Stomach (tissue), 9 donors: ENCODE measurements around the gene IRS2. TPM values are rescaled to one million over a fixed set of nuclear protein-coding genes. Genes with fewer than 3 reads are reported as not detected.

Source experiments
- DNase-seq, 2 donors: peaks; one replicate each; pipeline versions ENCODE4 v3.0.0 to v3.0.0-alpha.2; 2013 to 2019
- H3K27ac ChIP-seq, 5 donors: fragments of 200-600 bp in 4 of 5; sonication (generic) in 4 of 5; one replicate each; pipeline ENCODE4 v1.5.1; 2013 to 2019; ENCODE audit warnings: mild to moderate bottlenecking in 1 of 5, moderate library complexity in 1 of 5
- H3K27me3 ChIP-seq, 3 donors: fragments of 200-600 bp; sonication (generic); one replicate each; pipeline ENCODE4 v1.5.1; 2017 to 2019; ENCODE audit warnings: mixed run types in 1 of 3
- H3K36me3 ChIP-seq, 4 donors: fragments of 200-600 bp; sonication (generic); 1 replicate in 3 of 4; 2 replicates in 1 of 4; pipeline ENCODE4 v1.5.1; 2016 to 2019
- H3K4me1 ChIP-seq, 4 donors: fragments of 200-600 bp; sonication (generic); one replicate each; pipeline ENCODE4 v1.5.1; 2016 to 2019
- H3K4me3 ChIP-seq, 4 donors: fragments of 200-600 bp; sonication (generic) in 3 of 4; one replicate each; pipeline ENCODE4 v1.5.1; 2016 to 2019; ENCODE audit warnings: mild to moderate bottlenecking in 1 of 4
- H3K9me3 ChIP-seq, 4 donors: fragments of 200-600 bp; sonication (generic); one replicate each; pipeline ENCODE4 v1.5.1; 2016 to 2019
- EP300 ChIP-seq: sonication (generic); formaldehyde crosslinking; IDR thresholded peaks from one replicate; pipeline ENCODE4 v1.6.1; 2017; ENCODE audit warnings: antibody characterized with exemption
- POLR2A ChIP-seq, 4 donors: fragments of 450-650 bp; IDR thresholded peaks; one replicate each; pipeline ENCODE4 v1.6.1; 2016; ENCODE audit warnings: antibody characterized with exemption in 4 of 4, control low read depth in 2 of 4, mild to moderate bottlenecking in 1 of 4, moderate library complexity in 1 of 4
- POLR2AphosphoS5 ChIP-seq, 3 donors: sonication (generic); formaldehyde crosslinking; IDR thresholded peaks; one replicate each; pipeline ENCODE4 v1.6.1; 2016; ENCODE audit warnings: antibody characterized with exemption in 3 of 3
- WGBS, 5 donors: extraction: QIAGEN DNeasy Blood & Tissue Kit in 3 of 5; methylation state at CpG; one replicate each; pipeline versions ENCODE4 v1.1.5 to v1.1.7; 2013 to 2018; 5-methylcytosine and 5-hydroxymethylcytosine counted together
- intact Hi-C: fragments of 100-400 bp; cut with DNase I; formaldehyde crosslinking; loops from one replicate; pipeline ENCODE4 v1.15.1; 2023; ENCODE audit warnings: low total_unique reads
- polyA plus RNA-seq, 3 donors: library from polyadenylated mRNA; stranded (reverse); fragments of 200-250 nt; gene quantifications; one replicate each; pipeline ENCODE4 v1.2.3, GENCODE V29; 2013
- total RNA-seq, 5 donors: library from RNA; depleted of rRNA; stranded (reverse); fragments of >200 nt; gene quantifications; one replicate each; pipeline versions ENCODE4 v1.1.0 to v1.2.3, GENCODE V29; 2014 to 2016
- TF ChIP-seq, protein P1 (sequence below), 7 experiments: fragments of 450-650 bp in 4 of 7; fragments of 200-600 bp in 3 of 7; sonication (generic) in 3 of 7; IDR thresholded peaks; one replicate each; pipeline ENCODE4 v1.5.1; 2016 to 2019; ENCODE audit warnings: antibody characterized with exemption in 7 of 7, control low read depth in 2 of 7, mild to moderate bottlenecking in 1 of 7
- donor health status: healthy with polysubstance abuse.
- donor health status: Bipolar disorder and iron deficiency.
- donor health status: healthy.

Gene IRS2
- total and polyA plus RNA-seq, 8 donors: 2.7 to 24.1 (median 11.4) TPM

DNA sequence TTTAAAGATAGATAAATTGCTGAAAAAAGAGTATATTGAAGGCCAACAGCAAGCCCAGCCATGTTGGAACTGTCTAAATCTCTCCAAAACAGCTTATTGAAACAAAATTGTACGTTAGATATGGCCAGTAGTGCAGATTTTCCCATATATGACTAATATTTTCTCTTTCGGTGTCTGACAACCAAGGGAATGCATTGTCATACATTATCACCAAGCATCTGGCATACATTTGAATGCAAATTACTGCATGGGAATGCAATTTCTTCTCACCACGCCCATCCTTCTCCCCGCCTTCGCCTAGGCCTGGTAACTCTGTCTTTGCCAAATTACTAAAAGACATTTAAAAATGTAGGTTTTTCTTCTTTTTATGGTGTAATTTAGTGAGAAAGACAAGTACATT lies 32.5 kb upstream of the IRS2 start:
- no peak overlapping the region for H3K27ac ChIP-seq
- intact Hi-C loops: no loop called here
- 91 to 95% (median 92%) methylated on average over 5 of the region's 5 CpGs for WGBS, 5 donors
- DNase-seq: no peak
- no peak overlapping the region for H3K4me3 ChIP-seq
- no peaks in the 10 kb centered on the region for H3K9me3 ChIP-seq
- H3K4me1 ChIP-seq: peaks cover 0 to 4% (median 0%) of the 10 kb centered on the region in 4 donors
- TF ChIP-seq POLR2AphosphoS5 (IDR thresholded peaks at IDR 0.05) (no peak), EP300 (no peak), POLR2A (IDR thresholded peaks at IDR 0.05) (no peak)
- TF ChIP-seq, protein P1, sequence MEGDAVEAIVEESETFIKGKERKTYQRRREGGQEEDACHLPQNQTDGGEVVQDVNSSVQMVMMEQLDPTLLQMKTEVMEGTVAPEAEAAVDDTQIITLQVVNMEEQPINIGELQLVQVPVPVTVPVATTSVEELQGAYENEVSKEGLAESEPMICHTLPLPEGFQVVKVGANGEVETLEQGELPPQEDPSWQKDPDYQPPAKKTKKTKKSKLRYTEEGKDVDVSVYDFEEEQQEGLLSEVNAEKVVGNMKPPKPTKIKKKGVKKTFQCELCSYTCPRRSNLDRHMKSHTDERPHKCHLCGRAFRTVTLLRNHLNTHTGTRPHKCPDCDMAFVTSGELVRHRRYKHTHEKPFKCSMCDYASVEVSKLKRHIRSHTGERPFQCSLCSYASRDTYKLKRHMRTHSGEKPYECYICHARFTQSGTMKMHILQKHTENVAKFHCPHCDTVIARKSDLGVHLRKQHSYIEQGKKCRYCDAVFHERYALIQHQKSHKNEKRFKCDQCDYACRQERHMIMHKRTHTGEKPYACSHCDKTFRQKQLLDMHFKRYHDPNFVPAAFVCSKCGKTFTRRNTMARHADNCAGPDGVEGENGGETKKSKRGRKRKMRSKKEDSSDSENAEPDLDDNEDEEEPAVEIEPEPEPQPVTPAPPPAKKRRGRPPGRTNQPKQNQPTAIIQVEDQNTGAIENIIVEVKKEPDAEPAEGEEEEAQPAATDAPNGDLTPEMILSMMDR (IDR thresholded peaks at IDR 0.05): no peak
- H3K36me3 ChIP-seq: no peaks in the 10 kb centered on the region
- H3K27me3 ChIP-seq: peaks cover 0 to 10% (median 0%) of the 10 kb centered on the region in 3 donors

GRCh38 chr13:109817591-109818535 lies 31.5 kb upstream of the IRS2 start:
- DNase-seq: no peak
- TF ChIP-seq EP300: no peak
- no peak for TF ChIP-seq POLR2AphosphoS5 (IDR thresholded peaks at IDR 0.05)
- TF ChIP-seq, protein P1 (IDR thresholded peaks at IDR 0.05): no peak
- no peak for TF ChIP-seq POLR2A (IDR thresholded peaks at IDR 0.05)
- 55 to 65% (median 62%) methylated on average over 9 of the region's 9 CpGs for WGBS, 5 donors
- no peaks in the 10 kb centered on the region for H3K36me3 ChIP-seq
- H3K4me1 ChIP-seq: peaks cover 0 to 4% (median 0%) of the 10 kb centered on the region in 4 donors
- no peaks in the 10 kb centered on the region for H3K9me3 ChIP-seq
- no peak overlapping the region for H3K4me3 ChIP-seq
- intact Hi-C loops: no loop called here
- H3K27ac ChIP-seq: no peak overlapping the region
- H3K27me3 ChIP-seq: peaks cover 0 to 10% (median 0%) of the 10 kb centered on the region in 3 donors

DNA sequence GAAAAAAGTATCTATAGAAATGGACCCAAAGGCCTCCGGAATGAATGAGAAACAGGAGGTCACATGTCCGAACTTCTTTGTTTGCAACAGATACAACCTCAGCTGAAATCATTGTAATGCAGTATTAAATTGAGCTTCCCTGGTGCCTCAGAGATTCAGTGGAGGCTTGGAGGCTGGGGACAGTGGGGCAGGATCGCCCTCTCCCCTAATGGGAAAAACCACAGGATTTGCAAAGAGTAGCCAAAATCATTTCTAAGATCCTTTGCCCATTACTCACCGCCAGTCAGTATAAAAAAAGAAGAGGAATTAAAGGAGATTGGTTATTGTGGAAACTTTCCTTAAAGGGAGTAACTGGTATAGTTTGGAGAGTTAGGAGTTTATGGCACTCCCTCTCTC lies 30.4 kb upstream of the IRS2 start:
- TF ChIP-seq EP300: no peak
- no peaks in the 10 kb centered on the region for H3K9me3 ChIP-seq
- H3K4me3 ChIP-seq: no peak overlapping the region
- no peak for DNase-seq
- no peaks in the 10 kb centered on the region for H3K36me3 ChIP-seq
- intact Hi-C loops: no loop called here
- H3K27ac ChIP-seq: no peak overlapping the region
- peaks cover 0 to 10% (median 0%) of the 10 kb centered on the region in 3 donors for H3K27me3 ChIP-seq
- 70 to 79% (median 76%) methylated on average over 4 of the region's 4 CpGs for WGBS, 5 donors
- peaks cover 0 to 4% (median 0%) of the 10 kb centered on the region in 4 donors for H3K4me1 ChIP-seq

DNA sequence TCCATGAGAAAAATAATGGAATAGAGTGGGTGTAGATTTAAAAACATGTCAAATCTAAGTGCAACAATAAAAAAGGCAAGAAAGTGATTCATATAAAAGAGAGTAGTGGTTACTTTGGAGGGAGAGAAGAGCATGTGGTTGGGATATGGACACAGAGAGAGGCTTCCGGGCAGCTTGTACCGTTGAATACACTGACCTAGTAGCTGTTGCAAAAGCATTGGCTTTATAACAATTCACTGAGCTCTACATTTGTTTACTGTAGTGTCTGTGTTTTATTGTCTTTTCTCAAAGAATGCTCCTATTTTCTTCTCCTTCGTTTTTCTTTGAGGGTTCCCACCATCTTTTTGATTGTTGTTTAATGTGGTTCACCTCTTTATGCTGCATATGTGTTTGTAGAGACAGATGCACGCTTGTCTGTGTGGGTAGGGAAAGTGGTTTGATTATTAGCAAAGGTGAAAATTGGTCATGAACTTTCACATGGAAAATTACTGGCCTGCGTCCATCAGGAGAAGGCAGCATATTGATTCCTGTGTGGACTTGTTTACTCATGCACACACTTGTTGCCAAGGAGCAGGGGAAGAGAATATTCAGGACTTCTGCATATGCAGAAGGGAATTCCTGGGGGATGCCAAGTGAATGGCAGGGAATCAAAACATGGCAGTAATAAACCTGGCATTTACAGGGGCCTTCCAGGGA lies 29.9 kb upstream of the IRS2 start:
- 43 to 56% (median 49%) methylated on average over 5 of the region's 5 CpGs for WGBS, 5 donors
- Histone ChIP-seq H3K27ac (no peak overlapping the region), H3K4me1 (peaks cover 0 to 4% (median 0%) of the 10 kb centered on the region in 4 donors), H3K27me3 (peaks cover 0 to 13% (median 0%) of the 10 kb centered on the region in 3 donors), H3K4me3 (no peak overlapping the region), H3K36me3 (no peaks in the 10 kb centered on the region), H3K9me3 (no peaks in the 10 kb centered on the region)
- intact Hi-C loops: no loop called here
- TF ChIP-seq, protein P1 (IDR thresholded peaks at IDR 0.05): no peak
- TF ChIP-seq EP300 (no peak), POLR2AphosphoS5 (IDR thresholded peaks at IDR 0.05) (no peak), POLR2A (IDR thresholded peaks at IDR 0.05) (no peak)
- peak in 1 of 2 donors; percentile 51 for DNase-seq
